Measurements from ENCODE around the gene ERGIC1. TPM values are rescaled to one million over a fixed set of nuclear protein-coding genes. Genes with fewer than 3 reads are reported as not detected.

Gene ERGIC1
- total and polyA plus RNA-seq, 2 of the 8 experiments (the other 6 are each of a cell fraction or from before 2014, with no cell fraction given) = 95.3 to 106 TPM

GRCh38 chr5:172846249-172846648 lies 12.2 kb downstream of the ERGIC1 start (continued):
- TF ChIP-seq E2F6 (IDR thresholded peaks at IDR 0.05) = no peak
- TF ChIP-seq CHD2 (IDR thresholded peaks at IDR 0.05; ENCODE audit: low read length) = no peak
